ENCODE results near the gene FLYWCH1. TPM values are rescaled to one million over a fixed set of nuclear protein-coding genes. Genes with fewer than 3 reads are reported as not detected.
A peak's percentile ranks its signal among the peaks of the same experiment; 100 is the strongest.

The FLYWCH1 gene
- total and polyA plus RNA-seq, 9 of the 15 experiments (the other 6 are each of a cell fraction or from before 2014, with no cell fraction given) = 0.18 to 33.6 (median 11.3) TPM

DNA sequence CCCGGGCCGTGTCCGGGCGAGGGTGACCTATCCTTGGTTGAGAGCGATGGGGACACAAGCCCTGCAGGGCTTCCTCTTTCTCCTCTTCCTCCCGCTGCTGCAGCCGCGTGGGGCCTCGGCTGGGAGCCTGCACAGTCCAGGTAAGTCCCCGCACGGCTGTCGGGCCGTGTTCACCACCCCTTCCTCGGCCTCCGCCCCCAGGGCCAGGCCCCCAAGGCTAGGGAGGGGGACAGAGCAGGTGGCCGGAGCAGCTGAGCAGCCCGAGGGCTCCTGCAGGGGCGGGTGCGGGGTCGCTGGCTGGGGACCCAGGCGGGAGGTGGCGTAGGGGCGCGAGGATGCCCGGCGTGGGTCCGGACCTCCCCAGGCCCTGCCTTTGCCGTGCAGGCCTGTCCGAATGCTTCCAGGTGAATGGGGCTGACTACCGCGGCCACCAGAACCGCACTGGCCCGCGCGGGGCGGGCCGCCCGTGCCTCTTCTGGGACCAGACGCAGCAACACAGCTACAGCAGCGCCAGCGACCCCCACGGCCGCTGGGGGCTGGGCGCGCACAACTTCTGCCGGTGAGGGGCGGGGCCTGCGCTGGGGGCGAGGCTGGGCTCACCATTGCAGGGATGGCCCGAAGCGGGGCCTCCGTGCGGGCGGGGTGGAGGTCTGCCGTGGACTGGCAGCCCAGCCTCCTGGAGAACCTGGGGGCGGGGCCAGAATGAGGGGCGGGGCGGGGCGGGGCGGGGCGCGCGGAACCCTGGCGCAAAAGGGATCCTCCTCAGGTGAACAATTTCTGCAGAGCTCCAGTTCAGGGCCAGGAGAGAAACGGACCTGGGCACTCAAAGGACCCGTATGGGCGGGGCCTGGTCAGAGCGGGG lies 53.0 kb downstream of the FLYWCH1 start (continued):
- peak; percentile 43 for TF ChIP-seq KDM5B (IDR thresholded peaks at IDR 0.05; ENCODE audit: insufficient replicate concordance, low read depth, low read length)
- TF ChIP-seq KDM2B (CRISPR knock-in tag; IDR thresholded peaks at IDR 0.05) = peak; percentile 80; the same call in 1 of the 2 replicates
- TF ChIP-seq YY1 (IDR thresholded peaks at IDR 0.05; ENCODE audit: borderline replicate concordance in 1 of 3, control insufficient read depth in 1 of 3, extremely low read depth in 1 of 3, insufficient read depth in 3 of 3, insufficient read length in 1 of 3, insufficient replicate concordance in 2 of 3, low read depth in 1 of 3, low read length in 2 of 3) = peak in 1 of 3 experiments; percentile 9
- peak; percentile 37; the same call in 1 of the 2 replicates for TF ChIP-seq PKNOX1 (IDR thresholded peaks at IDR 0.05)
- TF ChIP-seq CTCF (IDR thresholded peaks at IDR 0.05 in 2 of 3, conservative IDR thresholded peaks at IDR 0.05 in 1 of 3; ENCODE audit: insufficient read depth in 2 of 3, low read depth in 1 of 3, low read length in 3 of 3) = peak in 1 of 3 experiments; percentile 7; a peak in 1 of 6 replicates
- TF ChIP-seq ZBTB7A (IDR thresholded peaks at IDR 0.05; ENCODE audit: borderline replicate concordance, control insufficient read depth, low read depth, low read length) = peak; percentile 96
- no peak for TF ChIP-seq KAT2B (IDR thresholded peaks at IDR 0.05; ENCODE audit: low read depth, low read length)
- peak in 1 of 2 experiments; percentile 69; a peak in 2 of 4 replicates for TF ChIP-seq MAZ (CRISPR knock-in tag; conservative IDR thresholded peaks at IDR 0.05 in 1 of 2, IDR thresholded peaks at IDR 0.05 in 1 of 2)
- 0 out of 2 replicates have a peak, but pooled peaks have one; percentile 6 for TF ChIP-seq CREM (IDR thresholded peaks at IDR 0.05; ENCODE audit: low read depth)

All from K562 (cell line).